SHP77 (cell line): ENCODE results near the gene CASK.
"Not testable (repeated sequence)": the region's sequence is repeated elsewhere in the genome, so short reads cannot be mapped to it uniquely, and the experiment has no call there.

ENCODE experiments used
- DNase-seq, 2 experiments: peaks; one replicate each; lab custom pipeline; 2025; lab: John Stamatoyannopoulos, UW

CASK gene

DNA sequence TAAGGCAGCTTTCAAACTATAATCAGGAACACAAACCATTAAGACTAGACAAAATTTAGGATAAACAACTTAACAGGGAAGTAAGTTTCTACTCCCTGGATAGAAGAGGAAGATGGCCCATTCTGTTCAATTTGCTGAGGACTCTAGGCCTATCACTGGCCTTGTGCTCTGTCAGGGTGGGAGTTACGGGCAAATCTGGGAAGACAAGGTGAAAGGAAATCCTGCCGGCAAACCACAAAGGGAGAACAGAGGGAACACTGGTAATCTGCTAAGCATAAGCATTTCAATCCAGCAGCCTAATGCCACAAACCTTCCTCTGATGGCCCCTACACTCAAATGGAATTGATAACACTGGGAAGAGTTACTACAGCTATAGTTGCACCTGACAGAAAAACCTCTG lies 191.1 kb downstream of the CASK start:
- no peak for DNase-seq

DNA sequence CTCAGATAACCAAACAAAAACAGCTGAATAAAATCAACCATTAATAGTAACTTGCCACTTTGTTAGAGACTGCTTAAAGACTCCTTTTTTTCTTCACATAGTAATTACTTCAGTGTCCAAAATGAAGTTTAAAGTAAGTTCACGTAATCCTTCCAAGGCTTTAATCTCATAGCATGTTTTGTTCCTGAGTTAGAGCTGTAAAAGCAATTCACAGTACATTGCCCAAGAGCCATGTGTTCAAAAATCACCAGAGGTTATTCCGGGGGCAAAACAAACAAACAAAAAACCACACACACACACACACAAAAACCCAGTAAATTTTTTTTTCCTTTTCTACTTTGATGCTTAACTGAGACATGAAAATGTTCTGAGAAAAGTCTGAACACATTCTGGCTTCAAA lies 193.3 kb downstream of the CASK start:
- DNase-seq = no peak

DNA sequence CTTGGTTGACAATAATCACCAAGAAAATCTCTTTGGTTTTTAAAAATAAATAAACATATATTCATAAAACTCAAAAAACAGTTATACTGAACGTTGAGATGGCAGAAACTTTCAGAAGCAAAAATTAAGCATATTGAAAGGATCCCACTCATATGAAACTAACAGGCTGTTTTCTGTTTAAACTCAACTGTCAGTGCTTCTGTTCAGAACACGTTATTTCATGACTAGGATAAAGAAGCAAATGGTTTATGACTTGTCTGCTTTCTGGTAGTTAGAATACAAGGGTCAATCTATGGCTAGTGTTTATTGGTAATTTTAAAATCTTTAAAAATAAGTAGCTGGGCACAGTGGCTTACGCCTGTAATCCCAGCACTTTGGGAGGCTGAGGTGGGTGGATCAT lies 195.2 kb downstream of the CASK start:
- no peak for DNase-seq

DNA sequence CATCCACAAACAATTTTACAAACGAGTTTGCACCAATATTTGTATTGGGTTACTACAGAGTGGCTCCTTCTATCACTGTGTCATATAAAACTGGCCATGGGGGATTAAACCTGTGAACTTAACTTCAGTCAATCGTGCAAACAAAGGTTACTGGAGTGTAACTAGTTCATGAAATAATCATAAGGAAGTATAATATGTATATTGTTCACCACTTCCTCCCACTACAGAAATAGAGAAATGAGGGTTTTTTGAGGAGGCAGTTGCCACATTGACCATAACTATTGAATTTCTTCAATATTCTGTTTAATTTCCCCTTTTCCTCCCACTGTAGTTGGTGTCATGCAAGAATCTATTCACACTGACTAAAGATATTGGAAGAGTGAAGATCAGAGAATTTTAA lies 199.5 kb downstream of the CASK start, which contains the start of gene GPR82:
Gene GPR82, plus strand, starts transcription at position 356 of the 400 bp plus-strand sequence. CDS start 2,846 bp downstream, outside the sequence.
- DNase-seq = no peak

DNA sequence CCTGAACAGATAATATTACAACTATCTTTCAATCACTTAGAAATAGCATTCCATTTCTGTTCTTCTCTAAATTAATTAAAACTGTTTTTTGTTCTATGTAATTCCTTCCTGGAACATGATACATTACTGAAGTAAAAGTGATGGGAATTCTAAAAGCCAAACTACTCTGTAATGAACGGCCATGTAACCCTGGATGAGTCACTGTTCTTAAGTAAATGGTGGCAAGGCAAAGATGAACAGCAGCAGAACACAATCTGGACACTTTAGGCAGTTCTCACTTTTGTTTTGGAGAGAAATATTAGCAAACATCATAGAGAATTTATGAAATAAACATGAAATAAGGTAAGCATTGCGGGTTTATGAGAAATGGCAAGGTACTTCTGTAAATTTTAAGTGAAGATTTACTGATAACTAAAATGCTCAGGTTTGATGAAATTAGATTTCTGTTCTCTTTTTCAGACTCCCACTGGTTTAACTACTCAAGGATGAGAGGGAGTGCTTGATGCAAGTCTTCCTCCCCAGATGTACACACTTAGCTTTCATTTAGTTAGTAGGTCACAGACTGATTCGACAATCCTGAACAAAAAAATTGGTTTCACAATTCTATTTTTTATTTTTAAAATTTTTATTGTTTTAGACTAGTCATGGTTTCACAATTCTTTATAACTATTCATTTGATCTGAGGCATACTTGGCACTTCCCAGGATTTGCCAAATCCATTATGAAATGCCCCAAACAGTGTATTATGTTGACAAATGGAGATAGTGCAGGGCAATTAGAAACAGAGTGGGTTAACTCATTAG lies 200.3 kb downstream of the CASK start:
- no peak for DNase-seq

DNA sequence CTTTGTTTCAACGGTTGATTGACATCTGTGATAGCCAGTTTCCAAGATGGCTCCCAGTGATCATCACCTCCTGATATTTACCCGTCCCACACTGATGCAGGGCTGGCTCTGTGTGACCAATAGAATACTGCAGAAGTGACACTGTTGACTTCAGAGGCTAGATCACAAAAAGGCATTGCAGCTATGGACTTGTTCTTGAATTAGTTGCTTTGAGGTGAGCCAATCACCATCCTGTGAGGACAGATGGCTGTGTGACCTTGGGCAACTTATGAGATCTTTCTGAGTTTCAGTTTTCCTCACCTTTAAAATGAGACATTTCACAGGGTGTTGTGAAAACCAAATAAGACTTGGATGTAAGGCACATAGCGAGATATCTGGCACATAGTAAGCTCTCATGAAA lies 201.1 kb downstream of the CASK start:
- DNase-seq = no peak

DNA sequence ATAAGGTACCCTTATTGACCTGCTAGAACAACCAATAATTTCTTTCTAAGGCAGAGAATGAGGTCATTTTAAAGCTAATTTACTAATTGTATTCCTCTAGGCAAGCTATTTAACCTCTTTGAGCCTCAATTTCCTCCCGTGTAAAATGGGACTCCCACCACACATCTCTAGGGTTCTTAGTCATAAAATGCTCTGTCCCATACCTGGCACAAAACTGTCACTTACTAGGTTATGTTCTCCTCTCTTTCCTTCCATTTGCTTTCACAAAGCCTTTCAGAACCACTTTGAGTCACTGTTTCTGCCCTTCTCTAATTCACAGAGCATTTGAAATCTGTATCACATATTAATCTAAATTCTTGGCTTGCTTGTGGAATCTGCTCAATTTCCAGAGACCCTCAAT lies 201.8 kb downstream of the CASK start:
- no peak for DNase-seq

DNA sequence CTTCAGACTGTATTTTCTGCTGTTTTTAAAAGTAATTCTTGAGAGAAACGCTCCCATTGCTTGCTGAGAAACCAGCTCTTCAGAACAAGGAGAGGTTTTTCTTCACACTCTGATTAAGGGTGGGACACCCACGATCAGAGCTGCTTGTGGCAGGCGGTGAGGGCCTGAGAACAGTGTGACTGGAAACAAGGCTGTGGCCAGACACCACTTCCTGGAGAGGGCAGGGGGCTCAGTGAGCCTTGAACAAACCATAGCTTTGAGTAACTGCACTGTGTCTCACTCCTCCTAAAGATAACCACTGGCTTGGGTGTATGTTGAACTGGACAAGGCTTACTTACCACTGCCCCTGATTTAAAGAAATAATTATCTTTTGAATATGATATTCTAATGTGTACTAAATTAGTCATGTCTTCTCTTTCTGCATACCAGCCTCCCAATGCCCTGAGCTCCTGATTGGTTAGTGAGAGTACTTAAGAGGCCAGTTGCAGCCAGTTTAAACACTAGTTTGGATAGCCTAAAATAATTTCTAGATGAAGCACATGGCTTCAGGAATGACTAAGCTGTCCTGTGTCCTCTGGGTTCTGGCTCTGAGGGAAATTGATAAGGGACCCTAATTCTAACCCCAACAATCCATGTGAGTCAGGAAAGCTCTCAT lies 203.1 kb downstream of the CASK start:
- DNase-seq = no peak

DNA sequence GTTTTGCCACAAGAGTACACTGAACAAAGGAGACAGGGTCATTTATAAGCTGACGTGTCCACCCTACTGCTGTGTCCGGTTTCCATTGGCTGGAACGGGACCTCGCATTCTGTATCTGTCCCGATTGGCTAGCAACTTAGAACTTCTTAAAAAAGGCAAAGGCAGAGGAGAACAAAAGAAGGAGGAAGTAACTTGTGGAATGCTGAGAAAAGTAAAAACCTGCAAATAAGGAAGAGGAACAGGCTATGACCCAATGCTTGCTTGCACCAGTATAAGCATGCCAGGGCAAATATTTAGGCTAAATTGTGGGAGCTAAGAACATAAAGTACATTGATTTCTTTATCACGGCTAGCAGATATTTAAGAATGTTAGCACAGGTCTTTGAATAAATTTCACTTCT lies 203.7 kb downstream of the CASK start:
- not testable (repeated sequence) for DNase-seq

DNA sequence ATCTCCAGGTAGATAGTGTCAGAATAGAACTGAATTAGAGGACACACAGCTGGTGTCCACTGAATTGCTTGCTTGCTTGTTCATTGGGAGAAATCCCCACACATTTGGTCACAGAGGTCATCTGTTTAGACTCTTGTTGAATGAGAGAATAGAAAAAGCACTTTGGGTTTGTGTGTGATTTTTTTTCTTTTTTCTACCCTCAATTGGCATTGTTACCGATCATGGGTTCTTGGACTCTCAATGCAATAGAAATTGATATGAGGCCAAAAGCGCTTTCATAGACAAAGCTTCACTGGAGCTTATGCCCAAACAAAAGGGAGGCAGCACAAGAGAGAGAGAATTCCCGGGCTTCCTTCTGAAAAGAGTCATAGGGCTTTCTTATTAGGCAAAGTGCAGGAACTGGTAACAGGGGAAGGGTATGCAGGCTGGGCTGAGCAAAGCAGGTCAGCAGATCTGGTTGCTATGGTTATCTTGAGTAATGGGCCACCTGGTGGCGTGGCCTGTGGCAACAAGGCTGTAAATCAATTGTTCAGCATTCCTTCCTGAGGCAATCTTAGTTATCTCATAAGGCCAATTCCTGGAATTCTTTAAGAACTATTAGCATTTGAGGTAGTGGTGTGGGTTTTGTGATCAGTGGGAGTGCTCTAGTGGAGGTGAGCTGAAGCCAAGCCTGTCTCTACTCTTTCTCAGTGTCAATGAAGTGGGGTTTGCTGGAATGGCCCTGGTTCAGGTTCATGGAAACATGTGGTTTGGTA lies 204.7 kb downstream of the CASK start:
- DNase-seq = no peak

DNA sequence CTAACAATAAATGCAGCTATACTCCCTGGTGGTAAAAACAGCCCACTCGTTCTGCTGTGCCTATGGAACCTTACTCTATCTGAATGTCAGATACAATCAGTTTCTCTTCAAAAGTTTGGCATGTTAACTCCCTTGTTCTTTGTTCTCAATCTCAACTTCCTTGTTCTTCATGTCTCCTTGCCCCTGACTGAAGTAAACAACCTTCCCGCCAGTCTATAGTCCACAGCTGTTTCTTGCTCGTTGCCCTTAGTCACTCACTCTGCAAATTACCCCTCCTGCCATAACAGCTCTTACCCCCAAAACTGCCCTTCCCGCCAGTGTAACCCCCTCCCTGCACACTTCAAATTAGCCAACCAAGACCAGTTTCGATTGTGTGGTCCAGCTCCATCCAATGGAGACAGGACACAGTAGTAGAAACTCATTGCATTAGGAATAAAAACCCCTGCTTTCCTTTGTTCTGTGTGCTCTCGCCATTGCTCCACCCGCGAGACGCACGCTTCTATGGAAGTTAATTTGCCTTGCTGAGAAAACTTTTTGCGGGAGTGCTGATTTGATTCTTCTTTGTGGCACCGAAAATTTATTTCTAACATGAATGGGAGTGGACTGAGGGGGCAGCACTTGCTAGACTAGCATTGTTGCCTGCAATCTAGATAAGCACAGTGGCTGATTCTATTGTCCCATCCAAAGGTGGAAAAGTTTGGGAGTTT lies 206.4 kb downstream of the CASK start:
- DNase-seq = no peak

DNA sequence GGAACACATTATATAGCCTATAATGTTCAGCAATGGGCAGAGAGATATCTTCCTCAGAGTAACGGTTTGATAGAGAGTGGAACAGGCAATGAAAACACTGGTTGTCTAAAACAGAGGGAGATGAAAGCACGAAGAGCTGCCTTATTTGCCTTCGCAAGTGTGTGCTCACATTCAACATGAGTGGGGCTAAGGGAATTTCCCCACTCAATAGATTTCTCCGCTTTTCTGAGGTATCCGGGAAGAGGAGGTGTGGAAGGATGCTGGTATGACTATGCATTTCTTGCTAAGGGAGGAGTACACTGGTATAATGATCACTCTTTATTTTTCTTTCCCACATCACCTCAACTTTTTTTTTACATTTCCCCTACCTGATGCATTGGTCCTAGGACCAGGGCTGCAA lies 207.1 kb downstream of the CASK start:
- no peak for DNase-seq

DNA sequence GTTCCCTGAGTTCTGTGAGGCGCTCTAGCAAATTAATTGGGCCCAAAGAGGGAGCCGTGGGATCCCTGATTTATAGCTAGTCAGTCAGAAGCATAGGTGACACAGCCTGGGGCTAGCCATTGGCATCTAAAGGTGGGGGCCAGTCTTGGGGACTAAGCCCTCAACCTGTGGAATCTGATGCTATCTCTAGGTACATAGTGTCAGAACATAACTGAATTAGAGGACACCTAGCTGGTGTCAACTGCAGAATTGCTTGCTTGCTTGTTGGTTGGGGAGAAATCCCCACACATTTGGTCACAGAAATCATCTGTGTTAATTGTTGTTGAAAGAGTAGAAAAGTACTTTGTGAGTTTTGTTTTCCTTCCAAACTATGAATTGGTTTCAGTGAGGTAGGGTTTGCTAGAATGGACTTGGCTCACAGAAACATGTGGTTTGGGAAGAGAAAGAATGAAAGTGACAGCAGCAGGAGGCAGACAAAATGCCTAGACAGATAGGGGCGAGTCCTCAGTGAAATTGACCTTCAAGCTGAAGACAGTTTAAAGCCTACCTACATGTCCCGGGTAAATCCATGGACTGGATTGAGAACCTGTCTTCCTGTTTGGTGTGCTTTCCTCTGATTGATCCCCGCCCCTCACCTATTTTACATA lies 212.2 kb downstream of the CASK start:
- DNase-seq = no peak

DNA sequence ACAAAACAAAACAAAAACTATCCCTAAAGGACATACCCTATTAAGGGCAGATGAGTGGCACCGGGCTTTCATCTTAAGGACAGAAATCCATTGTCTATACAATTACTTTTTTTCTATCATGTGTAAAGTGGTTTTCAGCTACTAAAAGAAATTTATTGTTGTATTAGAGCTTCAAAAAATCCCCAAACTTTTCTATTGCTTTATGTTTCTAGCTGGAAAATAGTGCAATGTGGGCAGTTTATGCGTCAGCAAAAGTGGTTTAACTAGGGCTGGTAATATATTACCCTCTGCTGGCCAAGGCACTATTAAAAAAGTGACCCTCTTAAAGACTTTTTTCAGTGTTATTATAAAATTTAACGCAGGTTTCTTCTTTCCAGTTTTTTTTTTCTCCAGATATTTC lies 214.9 kb downstream of the CASK start:
- DNase-seq = no peak

DNA sequence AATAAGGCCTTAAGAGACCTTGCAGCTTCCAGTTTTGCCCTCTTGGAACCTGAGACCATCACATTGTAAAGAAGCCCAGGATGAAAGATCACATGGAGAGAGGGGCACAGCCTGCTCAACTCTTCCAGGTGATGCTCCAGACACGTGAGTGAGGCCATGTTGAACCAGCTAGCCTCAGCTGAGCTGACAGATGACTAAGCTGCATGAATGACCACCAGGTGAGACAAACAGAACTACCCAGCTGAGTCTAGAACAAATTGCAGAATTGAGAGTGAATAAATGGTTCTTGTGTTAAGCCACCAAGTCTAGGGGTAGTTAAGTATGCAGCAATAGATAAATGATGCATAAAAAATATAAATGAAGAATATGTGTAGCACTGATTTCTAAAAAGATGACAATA lies 216.1 kb downstream of the CASK start:
- DNase-seq = no peak

DNA sequence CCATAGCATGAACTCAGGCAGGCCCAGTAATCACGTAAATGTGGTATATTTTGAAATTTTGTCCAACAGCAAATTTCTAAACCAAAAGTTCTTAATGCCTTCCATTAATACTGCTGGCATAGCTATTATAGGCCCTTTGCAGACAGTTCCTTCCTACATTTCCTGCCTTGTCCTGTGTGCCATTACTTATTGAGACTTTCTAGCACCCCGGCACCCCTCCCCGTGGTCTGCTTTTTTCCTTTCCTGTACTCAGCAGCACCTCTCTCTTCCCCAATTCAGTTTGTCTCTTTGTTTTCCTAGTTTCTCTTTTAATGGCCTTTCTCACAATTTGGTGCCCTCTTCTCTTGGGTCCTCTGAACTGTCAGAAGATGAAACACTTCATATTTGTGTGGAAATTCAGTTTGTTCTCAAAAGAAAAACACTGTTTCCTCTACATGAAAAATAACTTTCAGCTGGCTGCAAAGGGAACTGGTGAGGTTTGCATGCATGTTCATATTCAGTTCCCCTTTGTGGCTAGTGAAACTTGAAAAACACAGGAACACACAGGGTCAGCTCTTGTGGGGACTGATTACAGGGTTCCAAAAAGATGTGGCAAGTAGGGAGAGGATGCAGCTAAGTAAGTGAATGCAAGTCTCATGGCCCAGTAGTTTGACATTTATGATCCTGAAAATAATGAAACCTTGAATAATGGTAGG lies 217.5 kb downstream of the CASK start:
- DNase-seq = no peak

DNA sequence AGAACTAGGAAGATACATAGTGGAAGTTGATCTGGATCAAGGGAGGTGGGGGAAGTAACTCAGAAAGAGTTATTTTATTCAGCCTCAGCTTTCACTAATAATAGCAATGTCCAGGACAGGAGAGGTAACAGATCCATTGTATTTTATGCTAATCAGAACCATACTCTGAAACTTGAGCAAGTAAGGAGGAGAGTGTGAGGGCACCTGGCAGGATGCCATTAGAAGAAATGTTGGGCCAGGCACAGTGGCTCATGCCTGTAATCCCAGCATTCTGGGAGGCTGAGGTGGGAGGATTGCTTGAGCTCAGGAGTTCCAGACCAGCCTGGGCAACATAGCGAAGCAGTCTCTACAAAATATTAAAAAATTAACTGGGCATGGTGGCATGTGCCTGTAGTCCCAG lies 218.3 kb downstream of the CASK start:
- DNase-seq = no peak

DNA sequence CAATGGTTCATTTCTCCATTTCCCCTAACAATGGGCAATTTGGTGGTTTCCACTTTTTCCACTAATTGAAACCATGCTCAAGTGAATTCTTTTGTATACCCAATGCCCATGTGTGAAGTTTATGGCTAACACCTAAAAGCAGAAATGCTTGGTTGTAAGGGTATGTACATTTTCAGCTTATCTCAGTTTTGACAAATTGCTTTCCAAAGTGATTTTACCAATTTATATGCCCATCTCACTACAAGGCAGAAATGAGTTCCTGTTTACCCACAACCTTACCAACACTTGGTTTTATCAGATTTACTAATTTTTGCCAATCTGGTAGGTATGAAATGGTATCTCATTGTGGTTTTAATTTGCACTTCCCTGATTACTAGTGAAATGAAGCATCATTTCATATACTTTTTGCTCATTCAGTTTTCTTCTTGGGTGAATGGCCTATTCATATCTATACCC lies 219.8 kb downstream of the CASK start:
- no peak for DNase-seq

DNA sequence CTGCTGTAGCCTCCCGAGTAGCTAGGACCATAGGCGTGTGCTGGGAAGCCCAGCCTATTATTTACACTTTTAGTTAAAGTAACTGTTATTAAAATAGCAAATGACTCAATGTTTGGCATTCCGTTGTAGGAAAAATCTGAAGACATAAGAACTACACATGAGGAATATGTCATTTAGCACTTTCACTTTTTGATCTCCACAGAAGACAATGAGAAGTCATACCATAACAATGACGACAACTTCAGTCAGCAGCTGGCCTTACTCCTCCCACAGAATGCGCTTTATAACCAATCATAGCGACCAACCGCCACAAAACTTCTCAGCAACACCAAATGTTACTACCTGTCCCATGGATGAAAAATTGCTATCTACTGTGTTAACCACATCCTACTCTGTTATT lies 227.9 kb downstream of the CASK start:
- no peak for DNase-seq

DNA sequence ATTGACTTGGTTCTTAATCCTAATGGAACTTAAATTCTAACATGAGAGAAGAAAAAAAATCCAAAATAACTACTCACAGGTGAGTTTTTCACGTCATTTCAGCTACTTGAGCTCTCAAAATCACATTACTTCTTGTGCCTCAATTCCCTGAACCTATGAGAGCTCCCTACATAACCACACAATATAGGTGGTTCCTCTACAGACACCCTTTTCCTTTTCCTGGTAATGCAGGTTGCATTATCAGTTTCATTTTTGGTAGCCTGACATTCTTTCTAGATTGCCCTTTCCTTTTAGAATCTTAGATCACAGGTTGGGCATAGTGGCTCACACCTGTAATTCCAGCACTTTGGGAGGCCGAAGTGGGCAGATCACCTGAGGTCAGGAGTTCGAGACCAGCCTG lies 230.3 kb downstream of the CASK start:
- DNase-seq = no peak

DNA sequence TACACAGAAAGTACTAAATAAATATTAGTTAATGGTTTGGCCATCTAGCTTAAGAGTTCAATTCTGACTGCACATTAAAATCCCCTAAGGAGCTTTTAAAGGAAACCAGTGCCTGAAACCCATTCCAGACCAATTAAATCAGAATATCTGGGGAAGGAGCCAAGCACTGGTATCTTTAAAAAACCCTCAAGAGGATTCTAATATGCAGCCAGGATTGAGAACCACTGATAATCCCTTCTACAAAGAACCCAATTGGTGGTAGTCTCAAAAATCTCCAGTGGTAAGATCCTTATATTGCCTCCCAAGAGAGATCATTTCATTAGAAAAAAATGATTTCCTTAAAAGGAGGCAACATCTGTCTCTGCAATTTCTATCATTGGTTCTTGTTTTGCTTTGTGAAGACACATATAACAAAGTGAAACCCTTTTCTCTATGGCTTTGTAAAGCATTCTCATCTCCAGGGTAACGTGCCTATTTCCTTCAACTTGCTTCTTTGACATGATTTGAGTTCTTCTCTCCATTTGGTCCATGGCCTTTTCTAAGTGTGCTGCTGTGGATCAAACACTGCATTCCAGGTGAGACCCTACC lies 231.1 kb downstream of the CASK start:
- DNase-seq = no peak
